Daoy (cell line): Measurements from ENCODE around the gene SCAF8. TPM values are rescaled to one million over a fixed set of nuclear protein-coding genes. Genes with fewer than 3 reads are reported as not detected.

Experiments used
- total RNA-seq: library from RNA; depleted of rRNA; stranded (reverse); fragments of >200 nt; shearing (Covaris generic); gene quantifications from 2 replicates; pipeline ENCODE4 v1.2.3, GENCODE V29; 2014; rRNA removed

Gene SCAF8
- total RNA-seq, 1 experiment from 2014 or later: 20.9 TPM

Other genes with a start within 250 kb of the SCAF8 start
- 13.0 and 14.9 TPM in 2 replicates for gene CNKSR3, start 222.7 kb upstream of the SCAF8 start, total RNA-seq